NOMO-1 (cell line): Measurements from ENCODE around the gene INF2.

Experiments
- DNase-seq, 2 experiments: peaks; one replicate each; lab custom pipeline; 2025; ENCODE audit not compliant: unreplicated experiment in 2 of 2; lab: John Stamatoyannopoulos, UW

INF2 gene

GRCh38 chr14:104700747-104701217, 11.4 kb downstream of the INF2 start:
- no peak for DNase-seq

GRCh38 chr14:104701383-104702076, 12.1 kb downstream of the INF2 start:
- DNase-seq: no peak

- no peak for DNase-seq
Measured at GRCh38 chr14:104702106-104702505, 12.7 kb downstream of the INF2 start.

GRCh38 chr14:104702673-104703072, 13.3 kb downstream of the INF2 start:
- DNase-seq: no peak

GRCh38 chr14:104703269-104703668, 13.9 kb downstream of the INF2 start:
- DNase-seq: no peak

- no peak for DNase-seq
Measured at GRCh38 chr14:104704252-104704651, 14.8 kb downstream of the INF2 start.

GRCh38 chr14:104705340-104706047, 16.1 kb downstream of the INF2 start:
- no peak for DNase-seq

GRCh38 chr14:104706733-104707607, 17.6 kb downstream of the INF2 start:
- DNase-seq: no peak

- DNase-seq: no peak
Measured at GRCh38 chr14:104707608-104708595, 18.5 kb downstream of the INF2 start.

- DNase-seq: peak; percentile 24 to 29
Measured at GRCh38 chr14:104708606-104709268, 19.3 kb downstream of the INF2 start.

- DNase-seq: no peak
Measured at GRCh38 chr14:104709387-104710039, 20.1 kb downstream of the INF2 start.

- no peak for DNase-seq
Measured at GRCh38 chr14:104710071-104710735, 20.8 kb downstream of the INF2 start.

GRCh38 chr14:104712881-104713734, 23.7 kb downstream of the INF2 start:
- no peak for DNase-seq

- DNase-seq: no peak
Measured at GRCh38 chr14:104714066-104714465, 24.6 kb downstream of the INF2 start.

- no peak for DNase-seq
Measured at GRCh38 chr14:104714681-104715080, 25.3 kb downstream of the INF2 start.

GRCh38 chr14:104715416-104715815, 26.0 kb downstream of the INF2 start:
- DNase-seq: no peak

- DNase-seq: no peak
Measured at GRCh38 chr14:104715871-104716270, 26.5 kb downstream of the INF2 start.

- DNase-seq: no peak
Measured at GRCh38 chr14:104717137-104717536, 27.7 kb downstream of the INF2 start.
